Suprapubic skin (tissue), 4 donors: ENCODE measurements around the gene SLC35G2.

Source experiments
- EP300 ChIP-seq: sonication (generic); formaldehyde crosslinking; IDR thresholded peaks from one replicate; pipeline ENCODE4 v1.6.1; 2017; ENCODE audit warnings: antibody characterized with exemption
- POLR2A ChIP-seq, 2 donors: fragments of 450-650 bp; IDR thresholded peaks; one replicate each; pipeline ENCODE4 v1.6.1; 2017; ENCODE audit warnings: antibody characterized with exemption in 2 of 2, mild to moderate bottlenecking in 2 of 2, moderate library complexity in 2 of 2
- POLR2AphosphoS5 ChIP-seq, 3 donors: sonication (generic); formaldehyde crosslinking; IDR thresholded peaks; one replicate each; pipeline ENCODE4 v1.6.1; 2017; ENCODE audit warnings: antibody characterized with exemption in 3 of 3
- TF ChIP-seq, protein P1 (sequence below), 2 donors: fragments of 200-600 bp in 1 of 2; fragments of 450-650 bp in 1 of 2; sonication (generic) in 1 of 2; IDR thresholded peaks; one replicate each; pipeline ENCODE4 v1.5.1; 2016 to 2019; ENCODE audit warnings: antibody characterized with exemption in 2 of 2, mild to moderate bottlenecking in 1 of 2, moderate library complexity in 1 of 2

DNA sequence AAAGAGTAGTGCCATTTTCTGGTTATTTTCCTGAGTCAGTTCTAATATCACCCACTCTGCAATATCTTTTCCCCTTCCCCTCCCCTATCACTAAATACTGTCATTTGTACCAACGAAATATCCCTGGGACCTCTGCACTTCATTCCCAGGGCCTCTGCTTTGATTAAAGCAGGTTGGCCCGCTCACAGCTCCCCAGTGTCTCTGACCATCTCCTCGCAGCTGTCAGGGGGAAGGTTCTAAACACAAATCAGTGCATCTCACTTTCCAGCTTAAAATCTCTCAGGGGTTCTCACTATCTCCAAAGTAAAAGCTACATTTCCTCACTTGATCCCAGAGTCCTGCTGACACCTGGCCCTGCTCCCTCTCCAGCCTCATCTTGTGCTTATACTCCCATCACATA lies 28.1 kb upstream of the SLC35G2 start:
- TF ChIP-seq, protein P1, sequence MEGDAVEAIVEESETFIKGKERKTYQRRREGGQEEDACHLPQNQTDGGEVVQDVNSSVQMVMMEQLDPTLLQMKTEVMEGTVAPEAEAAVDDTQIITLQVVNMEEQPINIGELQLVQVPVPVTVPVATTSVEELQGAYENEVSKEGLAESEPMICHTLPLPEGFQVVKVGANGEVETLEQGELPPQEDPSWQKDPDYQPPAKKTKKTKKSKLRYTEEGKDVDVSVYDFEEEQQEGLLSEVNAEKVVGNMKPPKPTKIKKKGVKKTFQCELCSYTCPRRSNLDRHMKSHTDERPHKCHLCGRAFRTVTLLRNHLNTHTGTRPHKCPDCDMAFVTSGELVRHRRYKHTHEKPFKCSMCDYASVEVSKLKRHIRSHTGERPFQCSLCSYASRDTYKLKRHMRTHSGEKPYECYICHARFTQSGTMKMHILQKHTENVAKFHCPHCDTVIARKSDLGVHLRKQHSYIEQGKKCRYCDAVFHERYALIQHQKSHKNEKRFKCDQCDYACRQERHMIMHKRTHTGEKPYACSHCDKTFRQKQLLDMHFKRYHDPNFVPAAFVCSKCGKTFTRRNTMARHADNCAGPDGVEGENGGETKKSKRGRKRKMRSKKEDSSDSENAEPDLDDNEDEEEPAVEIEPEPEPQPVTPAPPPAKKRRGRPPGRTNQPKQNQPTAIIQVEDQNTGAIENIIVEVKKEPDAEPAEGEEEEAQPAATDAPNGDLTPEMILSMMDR (IDR thresholded peaks at IDR 0.05), result no peak
- TF ChIP-seq EP300, result no peak
- TF ChIP-seq POLR2A (IDR thresholded peaks at IDR 0.05), result no peak
- no peak for TF ChIP-seq POLR2AphosphoS5 (IDR thresholded peaks at IDR 0.05)
